Liver (tissue), 9 donors: ENCODE results near the gene ALPK3. TPM values are rescaled to one million over a fixed set of nuclear protein-coding genes. Genes with fewer than 3 reads are reported as not detected.

Experiments used
- DNase-seq: peaks from one replicate; pipeline ENCODE4 v3.0.0-alpha.2; 2017; ENCODE audit warnings: low spot score
- H3K27ac ChIP-seq, 2 donors: one replicate each; pipeline ENCODE4 v1.7.0; 2013; ENCODE audit warnings: inconsistent platforms in 2 of 2, low read length in 2 of 2, control low read depth in 1 of 2, low read depth in 1 of 2, mild to moderate bottlenecking in 1 of 2
- H3K27me3 ChIP-seq, 4 donors: one replicate each; pipeline versions ENCODE4 v1.6.1 to v1.7.0; 2013; ENCODE audit warnings: low read length in 3 of 4, inconsistent platforms in 1 of 4, mild to moderate bottlenecking in 1 of 4, moderate library complexity in 1 of 4; ENCODE audit not compliant: control insufficient read depth in 4 of 4, insufficient read depth in 4 of 4
- H3K36me3 ChIP-seq, 4 donors: one replicate each; pipeline versions ENCODE4 v1.6.1 to v1.7.0; 2013; ENCODE audit warnings: low read length in 3 of 4, mild to moderate bottlenecking in 3 of 4, low read depth in 1 of 4, moderate library complexity in 1 of 4; ENCODE audit not compliant: control insufficient read depth in 4 of 4, insufficient read depth in 3 of 4
- H3K4me1 ChIP-seq, 4 donors: one replicate each; pipeline versions ENCODE4 v1.6.1 to v1.7.0; 2013; ENCODE audit warnings: low read length in 3 of 4, mild to moderate bottlenecking in 3 of 4, moderate library complexity in 1 of 4; ENCODE audit not compliant: control insufficient read depth in 4 of 4, insufficient read depth in 4 of 4
- H3K4me3 ChIP-seq, 3 donors: one replicate each; pipeline versions ENCODE4 v1.6.1 to v1.7.0; 2013; ENCODE audit warnings: low read length in 3 of 3, control low read depth in 1 of 3, low read depth in 1 of 3, mild to moderate bottlenecking in 1 of 3
- H3K9ac ChIP-seq, 2 donors: one replicate each; pipeline ENCODE4 v1.7.0; 2013; ENCODE audit warnings: low read length in 2 of 2, mild to moderate bottlenecking in 2 of 2, moderate library complexity in 2 of 2, control low read depth in 1 of 2, low read depth in 1 of 2
- H3K9me3 ChIP-seq, 4 donors: one replicate each; pipeline versions ENCODE4 v1.6.1 to v1.7.0; 2013; ENCODE audit warnings: low read length in 3 of 4; ENCODE audit not compliant: control insufficient read depth in 4 of 4
- FOXA1 ChIP-seq: IDR thresholded peaks from 2 replicates; pipeline ENCODE4 v1.6.1; 2016; ENCODE audit warnings: antibody characterized with exemption
- FOXA2 ChIP-seq: IDR thresholded peaks from 2 replicates; pipeline ENCODE4 v1.6.1; 2016; ENCODE audit warnings: antibody characterized with exemption
- GABPA ChIP-seq, 2 donors: IDR thresholded peaks in 1 of 2; conservative IDR thresholded peaks in 1 of 2; 2 replicates each; pipeline ENCODE4 v1.6.1; 2016; ENCODE audit warnings: antibody characterized with exemption in 2 of 2, mild to moderate bottlenecking in 1 of 2, moderate library complexity in 1 of 2
- HNF4A ChIP-seq, 2 donors: conservative IDR thresholded peaks; 2 replicates each; pipeline ENCODE4 v1.6.1; 2016; ENCODE audit warnings: antibody characterized with exemption in 2 of 2, mild to moderate bottlenecking in 2 of 2
- HNF4G ChIP-seq: IDR thresholded peaks from 2 replicates; pipeline ENCODE4 v1.6.1; 2016; ENCODE audit warnings: antibody characterized with exemption
- JUND ChIP-seq, 2 donors: IDR thresholded peaks; 2 replicates each; pipeline ENCODE4 v1.6.1; 2016; ENCODE audit warnings: antibody characterized with exemption in 2 of 2
- NR2F2 ChIP-seq: IDR thresholded peaks from 2 replicates; pipeline ENCODE4 v1.6.1; 2016; ENCODE audit warnings: antibody characterized with exemption
- RAD21 ChIP-seq, 2 donors: IDR thresholded peaks; 2 replicates each; pipeline ENCODE4 v1.6.1; 2016; ENCODE audit warnings: antibody characterized with exemption in 2 of 2, mild to moderate bottlenecking in 2 of 2
- SP1 ChIP-seq: IDR thresholded peaks from 2 replicates; pipeline ENCODE4 v1.6.1; 2018; ENCODE audit warnings: antibody characterized with exemption, mild to moderate bottlenecking
- TAF1 ChIP-seq: conservative IDR thresholded peaks from 2 replicates; pipeline ENCODE4 v1.6.1; 2016; ENCODE audit warnings: antibody characterized with exemption, mild to moderate bottlenecking
- YY1 ChIP-seq: IDR thresholded peaks from 2 replicates; pipeline ENCODE4 v1.6.1; 2016; ENCODE audit warnings: antibody characterized with exemption, mild to moderate bottlenecking
- WGBS: extraction: QIAGEN DNeasy Blood & Tissue Kit; methylation state at CpG from one replicate; pipeline ENCODE4 v1.1.7; 2013; 5-methylcytosine and 5-hydroxymethylcytosine counted together
- polyA plus RNA-seq, 2 donors: library from polyadenylated mRNA; stranded (reverse) in 1 of 2; unstranded in 1 of 2; fragments of 200-250 nt in 1 of 2; fragments of >200 nt in 1 of 2; fragmentation: Nextera tagmentation in 1 of 2; extraction: Ambion mirVana in 1 of 2; gene quantifications; one replicate each; pipeline versions ENCODE4 v1.2.1 to v1.2.3, GENCODE V29; 2013 to 2015
- total RNA-seq, 2 donors: library from RNA; depleted of rRNA; stranded (reverse); fragments of >200 nt; gene quantifications; one replicate each; pipeline ENCODE4 v1.2.3, GENCODE V29; 2014
- TF ChIP-seq, protein P1 (sequence below): IDR thresholded peaks from 2 replicates; pipeline ENCODE4 v1.6.1; 2016; ENCODE audit warnings: antibody characterized with exemption
- TF ChIP-seq, protein P2 (sequence below): IDR thresholded peaks from 2 replicates; pipeline ENCODE4 v1.6.1; 2016; ENCODE audit warnings: antibody characterized with exemption
- TF ChIP-seq, protein P3 (sequence below): IDR thresholded peaks from 2 replicates; pipeline ENCODE4 v1.6.1; 2016; ENCODE audit warnings: antibody characterized with exemption, mild to moderate bottlenecking
- TF ChIP-seq, protein P4 (sequence below): IDR thresholded peaks from 2 replicates; pipeline ENCODE4 v1.6.1; 2016; ENCODE audit warnings: antibody characterized with exemption
- donor health status: healthy.
- donor health status: healthy.
- donor health status: healthy.
- donor health status: healthy.
- donor health status: healthy.

ALPK3 gene
- total and polyA plus RNA-seq, 4 donors: 0.96 to 10.0 (median 2.8) TPM

DNA sequence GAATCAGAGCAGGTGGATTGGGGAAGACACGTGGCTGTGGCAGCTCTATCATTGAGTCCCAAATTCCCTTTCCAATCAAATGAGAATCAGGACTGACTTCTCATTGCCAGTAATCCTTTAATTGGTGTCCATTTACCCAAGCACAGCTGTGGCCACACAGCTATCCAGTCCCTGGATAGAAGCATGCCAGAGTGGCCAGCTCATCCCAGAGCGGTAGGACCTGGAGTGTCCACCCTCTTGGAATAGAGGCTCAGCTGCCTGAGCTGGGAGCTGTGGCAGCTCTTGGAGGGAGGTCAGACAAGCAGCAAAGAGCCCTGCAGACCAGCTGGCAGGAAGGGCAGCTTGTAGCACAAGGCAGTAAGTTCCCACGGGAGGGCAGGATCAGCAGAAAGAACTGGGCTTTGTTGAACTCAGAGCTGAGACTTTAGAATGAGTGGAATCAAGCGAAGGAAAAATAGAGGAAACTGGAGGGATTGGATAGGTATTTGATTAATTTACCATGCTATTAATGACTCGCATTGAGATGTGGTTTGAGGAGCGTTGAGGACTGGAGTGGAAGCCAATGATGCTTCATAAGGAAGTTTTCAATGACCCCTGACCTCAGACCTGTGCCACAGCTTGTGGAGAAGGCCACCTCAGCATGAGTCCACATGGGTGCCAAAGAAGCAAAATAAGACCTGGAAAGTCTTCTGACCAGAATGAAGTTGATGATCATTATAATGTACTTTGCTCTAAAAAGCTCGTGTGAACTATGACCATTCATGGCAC lies 6.9 kb upstream of the ALPK3 start:
- Histone ChIP-seq H3K27me3 (no peaks in the 10 kb centered on the region), H3K4me3 (no peak overlapping the region), H3K9ac (no peak overlapping the region), H3K27ac (no peak overlapping the region), H3K9me3 (no peaks in the 10 kb centered on the region), H3K4me1 (no peaks in the 10 kb centered on the region), H3K36me3 (no peaks in the 10 kb centered on the region)
- no peak for DNase-seq
- WGBS: 88% methylated on average over 7 of the region's 7 CpGs
- TF ChIP-seq GABPA (IDR thresholded peaks at IDR 0.05 in 1 of 2, conservative IDR thresholded peaks at IDR 0.05 in 1 of 2): no peak
- no peak for TF ChIP-seq FOXA2
- no peak for TF ChIP-seq TAF1
- TF ChIP-seq NR2F2: no peak
- TF ChIP-seq, protein P1, sequence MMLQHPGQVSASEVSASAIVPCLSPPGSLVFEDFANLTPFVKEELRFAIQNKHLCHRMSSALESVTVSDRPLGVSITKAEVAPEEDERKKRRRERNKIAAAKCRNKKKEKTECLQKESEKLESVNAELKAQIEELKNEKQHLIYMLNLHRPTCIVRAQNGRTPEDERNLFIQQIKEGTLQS: no peak
- no peak for TF ChIP-seq YY1
- TF ChIP-seq JUND (IDR thresholded peaks at IDR 0.05): no peak
- TF ChIP-seq FOXA1: no peak
- no peak for TF ChIP-seq HNF4G
- TF ChIP-seq, protein P2, sequence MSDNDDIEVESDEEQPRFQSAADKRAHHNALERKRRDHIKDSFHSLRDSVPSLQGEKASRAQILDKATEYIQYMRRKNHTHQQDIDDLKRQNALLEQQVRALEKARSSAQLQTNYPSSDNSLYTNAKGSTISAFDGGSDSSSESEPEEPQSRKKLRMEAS: no peak
- TF ChIP-seq, protein P3, sequence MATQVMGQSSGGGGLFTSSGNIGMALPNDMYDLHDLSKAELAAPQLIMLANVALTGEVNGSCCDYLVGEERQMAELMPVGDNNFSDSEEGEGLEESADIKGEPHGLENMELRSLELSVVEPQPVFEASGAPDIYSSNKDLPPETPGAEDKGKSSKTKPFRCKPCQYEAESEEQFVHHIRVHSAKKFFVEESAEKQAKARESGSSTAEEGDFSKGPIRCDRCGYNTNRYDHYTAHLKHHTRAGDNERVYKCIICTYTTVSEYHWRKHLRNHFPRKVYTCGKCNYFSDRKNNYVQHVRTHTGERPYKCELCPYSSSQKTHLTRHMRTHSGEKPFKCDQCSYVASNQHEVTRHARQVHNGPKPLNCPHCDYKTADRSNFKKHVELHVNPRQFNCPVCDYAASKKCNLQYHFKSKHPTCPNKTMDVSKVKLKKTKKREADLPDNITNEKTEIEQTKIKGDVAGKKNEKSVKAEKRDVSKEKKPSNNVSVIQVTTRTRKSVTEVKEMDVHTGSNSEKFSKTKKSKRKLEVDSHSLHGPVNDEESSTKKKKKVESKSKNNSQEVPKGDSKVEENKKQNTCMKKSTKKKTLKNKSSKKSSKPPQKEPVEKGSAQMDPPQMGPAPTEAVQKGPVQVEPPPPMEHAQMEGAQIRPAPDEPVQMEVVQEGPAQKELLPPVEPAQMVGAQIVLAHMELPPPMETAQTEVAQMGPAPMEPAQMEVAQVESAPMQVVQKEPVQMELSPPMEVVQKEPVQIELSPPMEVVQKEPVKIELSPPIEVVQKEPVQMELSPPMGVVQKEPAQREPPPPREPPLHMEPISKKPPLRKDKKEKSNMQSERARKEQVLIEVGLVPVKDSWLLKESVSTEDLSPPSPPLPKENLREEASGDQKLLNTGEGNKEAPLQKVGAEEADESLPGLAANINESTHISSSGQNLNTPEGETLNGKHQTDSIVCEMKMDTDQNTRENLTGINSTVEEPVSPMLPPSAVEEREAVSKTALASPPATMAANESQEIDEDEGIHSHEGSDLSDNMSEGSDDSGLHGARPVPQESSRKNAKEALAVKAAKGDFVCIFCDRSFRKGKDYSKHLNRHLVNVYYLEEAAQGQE: no peak
- TF ChIP-seq RAD21 (IDR thresholded peaks at IDR 0.05): no peak
- TF ChIP-seq SP1: no peak

DNA sequence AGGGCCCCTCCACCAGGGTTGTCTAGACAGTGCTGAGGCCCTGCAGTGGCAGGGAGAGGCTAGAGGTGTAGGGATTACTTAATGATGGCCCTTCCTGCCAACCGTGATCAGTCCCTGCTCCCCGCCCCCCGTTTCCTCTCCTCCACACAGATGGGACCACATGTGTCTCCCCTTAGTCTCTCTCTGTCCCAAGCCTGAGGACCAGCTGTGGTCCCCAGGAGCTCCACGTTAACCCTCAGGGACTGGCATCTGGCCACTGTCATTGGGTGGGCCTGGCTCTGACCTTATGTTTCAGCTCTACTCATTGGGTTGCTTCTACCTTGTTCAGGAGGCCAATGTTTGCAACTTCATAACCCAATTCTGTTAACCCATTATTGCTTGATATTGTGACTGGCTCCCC lies 6.0 kb upstream of the ALPK3 start:
- Histone ChIP-seq H3K36me3 (no peaks in the 10 kb centered on the region), H3K9ac (no peak overlapping the region), H3K4me1 (no peaks in the 10 kb centered on the region), H3K27me3 (no peaks in the 10 kb centered on the region), H3K4me3 (no peak overlapping the region), H3K9me3 (no peaks in the 10 kb centered on the region), H3K27ac (no peak overlapping the region)
- WGBS: 91% methylated on average over 4 of the region's 4 CpGs
- no peak for DNase-seq
- TF ChIP-seq, protein P4, sequence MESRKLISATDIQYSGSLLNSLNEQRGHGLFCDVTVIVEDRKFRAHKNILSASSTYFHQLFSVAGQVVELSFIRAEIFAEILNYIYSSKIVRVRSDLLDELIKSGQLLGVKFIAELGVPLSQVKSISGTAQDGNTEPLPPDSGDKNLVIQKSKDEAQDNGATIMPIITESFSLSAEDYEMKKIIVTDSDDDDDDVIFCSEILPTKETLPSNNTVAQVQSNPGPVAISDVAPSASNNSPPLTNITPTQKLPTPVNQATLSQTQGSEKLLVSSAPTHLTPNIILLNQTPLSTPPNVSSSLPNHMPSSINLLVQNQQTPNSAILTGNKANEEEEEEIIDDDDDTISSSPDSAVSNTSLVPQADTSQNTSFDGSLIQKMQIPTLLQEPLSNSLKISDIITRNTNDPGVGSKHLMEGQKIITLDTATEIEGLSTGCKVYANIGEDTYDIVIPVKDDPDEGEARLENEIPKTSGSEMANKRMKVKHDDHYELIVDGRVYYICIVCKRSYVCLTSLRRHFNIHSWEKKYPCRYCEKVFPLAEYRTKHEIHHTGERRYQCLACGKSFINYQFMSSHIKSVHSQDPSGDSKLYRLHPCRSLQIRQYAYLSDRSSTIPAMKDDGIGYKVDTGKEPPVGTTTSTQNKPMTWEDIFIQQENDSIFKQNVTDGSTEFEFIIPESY: no peak
- TF ChIP-seq FOXA1: no peak
- no peak for TF ChIP-seq HNF4A (conservative IDR thresholded peaks at IDR 0.05)
